NT2/D1 (cell line): ENCODE data around the gene QTRT2.

ENCODE experiments used
- DNase-seq: peaks from one replicate; pipeline ENCODE4 v3.0.0-alpha.2; 2011; ENCODE audit warnings: low read depth, low spot score
- H3K27me3 ChIP-seq: 2 replicates; pipeline ENCODE4 v1.6.0; 2011; ENCODE audit warnings: mild to moderate bottlenecking; ENCODE audit not compliant: insufficient read length, insufficient read depth
- H3K36me3 ChIP-seq: 2 replicates; pipeline ENCODE4 v1.6.1; 2011; ENCODE audit warnings: mild to moderate bottlenecking, low read length, mixed read lengths; ENCODE audit not compliant: insufficient read depth, insufficient read length
- H3K4me1 ChIP-seq: 2 replicates; pipeline ENCODE4 v1.5.1; 2011; ENCODE audit not compliant: insufficient read depth, insufficient read length
- H3K4me3 ChIP-seq: 2 replicates; pipeline ENCODE4 v1.5.1; 2011; ENCODE audit warnings: low read depth; ENCODE audit not compliant: insufficient read length
- H3K9ac ChIP-seq: 2 replicates; pipeline ENCODE4 v1.6.0; 2011; ENCODE audit warnings: low read depth; ENCODE audit not compliant: insufficient read length
- H3K9me3 ChIP-seq: 2 replicates; pipeline ENCODE4 v1.5.1; 2011; ENCODE audit warnings: mild to moderate bottlenecking, low read length; ENCODE audit not compliant: insufficient read depth
- SUZ12 ChIP-seq: IDR thresholded peaks from 2 replicates; pipeline ENCODE4 v1.6.1; 2011; ENCODE audit not compliant: insufficient read length, insufficient read depth; ENCODE audit errors: extremely low read depth
- YY1 ChIP-seq: IDR thresholded peaks from 2 replicates; pipeline ENCODE4 v1.6.1; 2011; ENCODE audit not compliant: insufficient read length, insufficient read depth
- ZNF274 ChIP-seq: IDR thresholded peaks from 2 replicates; pipeline ENCODE4 v1.6.1; 2011; ENCODE audit warnings: mild to moderate bottlenecking, low read depth, low read length

The QTRT2 gene

GRCh38 chr3:114080201-114080600 lies 23.7 kb downstream of the QTRT2 start:
- TF ChIP-seq YY1 (no peak), ZNF274 (no peak), SUZ12 (no peak)
- Histone ChIP-seq H3K9ac (no peak overlapping the region), H3K27me3 (no peaks in the 10 kb centered on the region), H3K9me3 (no peaks in the 10 kb centered on the region), H3K4me3 (no peak overlapping the region), H3K36me3 (peaks cover 91% of the 10 kb centered on the region), H3K4me1 (no peaks in the 10 kb centered on the region)
- no peak for DNase-seq

DNA sequence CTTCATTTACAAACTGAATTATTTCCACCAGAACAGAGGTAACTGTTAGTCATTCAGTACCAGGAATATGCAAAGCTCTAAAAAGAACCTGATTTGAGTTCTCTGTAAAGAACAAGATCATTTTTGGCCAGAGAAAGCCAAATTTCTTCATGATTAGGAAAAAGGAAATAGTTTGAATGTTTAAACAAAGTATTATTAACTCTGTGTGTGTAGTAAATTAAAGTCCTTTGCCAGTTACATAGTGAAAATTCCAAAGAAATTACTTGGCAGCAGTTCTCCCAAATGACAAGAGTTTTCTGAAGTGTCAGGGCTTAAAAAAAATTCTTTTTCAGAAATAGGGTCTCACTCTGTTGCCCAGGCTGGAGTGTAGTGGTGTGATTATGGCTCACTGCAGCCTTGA lies 24.5 kb downstream of the QTRT2 start:
- Histone ChIP-seq H3K36me3 (peaks cover 90% of the 10 kb centered on the region), H3K4me3 (no peak overlapping the region), H3K4me1 (no peaks in the 10 kb centered on the region), H3K9ac (no peak overlapping the region), H3K9me3 (no peaks in the 10 kb centered on the region), H3K27me3 (no peaks in the 10 kb centered on the region)
- DNase-seq = no peak
- TF ChIP-seq YY1 (no peak), SUZ12 (no peak), ZNF274 (no peak)

DNA sequence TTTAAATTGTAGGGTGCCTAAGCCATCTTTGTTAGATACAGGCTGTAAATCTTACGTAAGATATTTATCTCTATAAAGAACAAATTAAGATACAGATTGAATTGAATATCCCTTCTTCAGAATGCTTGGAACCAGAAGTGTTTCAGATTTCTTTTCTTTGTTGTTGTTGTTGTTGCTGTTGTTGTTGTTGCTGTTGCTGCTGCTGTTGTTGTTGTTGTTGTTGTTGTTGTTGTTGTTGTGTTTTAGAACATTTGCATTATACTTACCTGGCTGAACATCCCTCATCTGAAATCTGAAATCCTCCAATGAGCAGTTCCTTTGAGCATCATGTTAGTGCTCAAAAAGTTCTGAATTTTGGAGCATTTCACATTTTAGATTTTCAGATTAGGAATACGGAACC lies 26.6 kb downstream of the QTRT2 start:
- peaks cover 92% of the 10 kb centered on the region for H3K36me3 ChIP-seq
- H3K9me3 ChIP-seq = no peaks in the 10 kb centered on the region; the same call in 1 of the 2 replicates
- DNase-seq = no peak

GRCh38 chr3:114086356-114086755 lies 29.8 kb downstream of the QTRT2 start:
- DNase-seq = no peak
- Histone ChIP-seq H3K36me3 (peaks cover 64% of the 10 kb centered on the region), H3K27me3 (no peaks in the 10 kb centered on the region), H3K4me3 (no peak overlapping the region), H3K4me1 (no peaks in the 10 kb centered on the region), H3K9me3 (no peaks in the 10 kb centered on the region; the same call in 1 of the 2 replicates), H3K9ac (no peak overlapping the region)
- no peak for TF ChIP-seq SUZ12
- TF ChIP-seq ZNF274 = no peak
- no peak for TF ChIP-seq YY1

More for the DNA sequence above, 26.6 kb downstream of the QTRT2 start:
- TF ChIP-seq ZNF274 = no peak
- TF ChIP-seq SUZ12 = no peak
- TF ChIP-seq YY1 = no peak
- Histone ChIP-seq H3K9ac (no peak overlapping the region), H3K27me3 (no peaks in the 10 kb centered on the region), H3K4me3 (no peak overlapping the region), H3K4me1 (no peaks in the 10 kb centered on the region)

- DNase-seq = no peak
- H3K36me3 ChIP-seq = peaks cover 35% of the 10 kb centered on the region
- H3K4me3 ChIP-seq = no peak overlapping the region
- no peak overlapping the region for H3K9ac ChIP-seq
- TF ChIP-seq SUZ12 (no peak), YY1 (no peak), ZNF274 (no peak)
- H3K9me3 ChIP-seq = no peaks in the 10 kb centered on the region; the same call in 1 of the 2 replicates
- no peaks in the 10 kb centered on the region for H3K27me3 ChIP-seq
- H3K4me1 ChIP-seq = no peaks in the 10 kb centered on the region
These were observed 33.1 kb downstream of the QTRT2 start for GRCh38 chr3:114089675-114090074.

- Histone ChIP-seq H3K9ac (no peak overlapping the region), H3K4me1 (no peaks in the 10 kb centered on the region), H3K4me3 (no peak overlapping the region), H3K9me3 (no peaks in the 10 kb centered on the region), H3K27me3 (no peaks in the 10 kb centered on the region), H3K36me3 (peaks cover 11% of the 10 kb centered on the region)
- DNase-seq = no peak
- TF ChIP-seq SUZ12 (no peak), YY1 (no peak), ZNF274 (no peak)
These were observed 35.8 kb downstream of the QTRT2 start for GRCh38 chr3:114092151-114093015.

GRCh38 chr3:114093016-114093380 lies 36.5 kb downstream of the QTRT2 start:
- TF ChIP-seq YY1 (no peak), SUZ12 (no peak), ZNF274 (no peak)
- Histone ChIP-seq H3K27me3 (no peaks in the 10 kb centered on the region), H3K4me3 (no peak overlapping the region), H3K9me3 (no peaks in the 10 kb centered on the region), H3K4me1 (no peaks in the 10 kb centered on the region), H3K36me3 (peaks cover 5% of the 10 kb centered on the region), H3K9ac (no peak overlapping the region)
- DNase-seq = no peak
